8988T (cell line): ENCODE measurements around the gene PGLYRP1.

Experiments used
- DNase-seq: peaks from one replicate; pipeline ENCODE4 v3.0.0; 2011

PGLYRP1 gene

GRCh38 chr19:45999653-46000121 lies 23.2 kb downstream of the PGLYRP1 start:
- DNase-seq = no peak

GRCh38 chr19:45998834-45999233 lies 24.0 kb downstream of the PGLYRP1 start:
- DNase-seq = no peak

- no peak for DNase-seq
These were observed 25.9 kb downstream of the PGLYRP1 start for GRCh38 chr19:45996933-45997332.

DNA sequence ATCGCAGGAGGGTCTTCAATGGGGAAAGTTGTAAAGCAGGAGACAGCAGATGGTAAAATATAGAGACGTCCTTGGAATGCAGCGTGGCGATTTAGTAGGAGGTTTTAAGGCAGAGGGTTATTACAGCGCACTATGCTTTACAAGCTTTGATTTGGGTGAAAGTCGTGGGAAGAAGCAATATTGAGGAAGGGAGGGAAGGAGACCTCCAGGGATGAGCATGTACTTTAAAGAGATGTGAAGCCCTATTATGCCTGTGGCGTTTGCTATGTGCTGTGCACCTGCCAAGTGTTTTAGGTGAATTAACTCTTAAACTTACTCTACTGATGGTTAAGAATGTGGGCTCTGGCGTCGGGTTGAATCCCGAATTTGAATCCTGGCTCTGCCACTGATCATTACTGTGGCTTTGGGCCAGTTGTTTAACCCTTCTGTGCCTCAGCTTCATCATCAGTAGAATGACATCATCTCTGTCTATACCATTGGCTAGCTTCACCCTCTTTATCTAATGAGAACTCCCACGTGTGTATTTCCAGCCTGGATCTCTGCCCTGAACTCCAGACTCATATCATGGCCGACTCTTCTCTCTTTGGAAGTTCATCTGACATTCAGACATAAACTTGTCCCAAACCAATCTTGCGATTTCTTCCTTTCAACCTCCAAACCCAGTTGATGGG lies 27.0 kb downstream of the PGLYRP1 start:
- DNase-seq = no peak

DNA sequence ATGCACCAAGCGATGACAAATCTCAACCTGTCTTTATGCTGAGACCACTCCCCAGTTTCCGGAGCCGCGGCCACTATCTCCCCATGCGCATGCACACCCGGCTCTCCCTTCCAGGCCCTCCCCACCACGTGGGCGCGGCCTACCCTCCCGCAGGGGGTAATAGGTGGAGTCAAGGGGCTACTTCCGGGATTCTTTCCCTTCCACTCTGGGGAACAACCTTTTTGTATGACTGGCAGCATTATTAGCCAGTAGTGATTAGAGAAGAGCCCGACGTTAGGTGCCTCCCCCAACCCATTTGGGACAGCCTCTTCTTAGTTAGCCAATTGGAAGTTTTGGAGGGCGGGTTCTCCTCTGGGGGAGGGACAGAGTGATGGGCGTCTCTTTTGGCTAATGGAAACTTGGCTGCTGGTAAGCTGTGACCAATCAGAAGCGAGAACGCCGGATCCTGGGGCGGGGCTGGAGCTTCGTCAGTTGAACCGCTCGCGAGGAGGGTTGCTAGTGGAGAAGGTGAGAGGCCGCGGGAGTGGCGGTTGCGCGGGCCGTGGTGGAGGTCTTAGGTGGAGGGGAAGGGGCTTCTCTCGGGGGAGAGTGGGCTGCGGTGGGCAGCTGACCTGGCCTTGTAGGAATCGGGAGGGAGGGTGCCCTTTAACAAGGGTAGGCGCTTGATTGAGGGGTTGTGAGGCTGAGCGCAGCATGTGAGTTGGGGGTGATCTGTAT lies 27.7 kb downstream of the PGLYRP1 start, which contains the start of gene CCDC61:
CCDC61 (plus strand) TSS at position 470 of the 717 bp plus-strand sequence. CDS start 7,552 bp downstream, outside the sequence.
- peak; percentile 82 for DNase-seq

GRCh38 chr19:45994456-45994997 lies 28.3 kb downstream of the PGLYRP1 start:
- no peak for DNase-seq

- DNase-seq = no peak
These were observed 32.6 kb downstream of the PGLYRP1 start for GRCh38 chr19:45990113-45990728.

DNA sequence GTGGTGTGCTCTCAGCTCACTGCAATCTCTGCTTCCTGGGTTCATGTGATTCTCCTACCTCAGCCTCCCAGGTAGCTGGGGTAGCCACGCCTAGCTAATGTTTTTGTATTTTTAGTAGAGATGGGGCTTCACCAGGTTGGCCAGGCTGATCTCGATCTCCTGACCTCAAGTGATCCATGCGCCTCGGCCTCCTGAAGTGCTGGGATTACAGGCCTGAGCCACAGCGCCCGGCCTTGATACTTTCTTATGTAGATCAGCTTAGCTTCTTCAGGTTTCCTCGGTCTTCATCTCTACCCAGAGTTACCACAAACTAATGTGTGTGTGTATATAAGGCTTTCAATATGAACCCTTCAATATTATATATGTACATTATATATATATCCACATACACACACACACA lies 37.5 kb downstream of the PGLYRP1 start:
- no peak for DNase-seq

GRCh38 chr19:45981350-45981749 lies 41.5 kb downstream of the PGLYRP1 start:
- DNase-seq = no peak

- DNase-seq = no peak
These were observed 44.7 kb downstream of the PGLYRP1 start for GRCh38 chr19:45978156-45978555.

GRCh38 chr19:45976178-45976577 lies 46.7 kb downstream of the PGLYRP1 start:
- no peak for DNase-seq

DNA sequence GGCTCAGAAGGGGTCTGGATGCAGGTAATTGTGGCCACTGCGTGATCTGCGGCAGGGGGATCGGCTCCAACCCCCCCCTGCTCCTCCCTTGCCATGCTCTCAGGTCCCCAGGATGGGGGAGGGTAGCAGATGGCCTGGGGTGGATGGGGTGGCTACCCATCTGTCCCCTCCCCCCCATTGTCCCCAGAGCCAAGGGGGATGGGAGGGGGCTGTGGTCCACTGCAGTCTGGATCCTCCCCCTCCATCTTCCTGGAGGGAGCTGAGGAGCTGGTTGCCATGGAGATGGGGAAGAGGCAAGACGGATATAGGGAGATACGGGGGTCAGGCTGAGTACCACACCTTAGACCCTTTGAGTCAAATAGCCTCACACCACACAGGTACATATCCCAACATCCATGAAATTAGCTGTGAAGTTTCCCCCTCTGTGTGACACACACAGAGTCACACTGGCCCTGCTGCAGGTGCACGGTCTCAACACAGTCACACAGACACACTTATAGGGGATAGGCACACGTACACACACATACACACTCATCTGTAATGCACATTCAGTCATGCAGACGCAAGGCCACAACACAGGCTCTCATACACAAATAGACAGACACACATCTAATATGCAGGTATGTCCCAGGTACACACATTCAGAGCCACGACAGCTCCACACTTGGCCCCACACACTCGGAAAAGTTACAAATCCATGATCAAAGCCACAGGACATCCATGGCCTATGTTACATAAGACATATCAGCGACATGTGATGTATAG lies 47.4 kb downstream of the PGLYRP1 start:
- DNase-seq = no peak

GRCh38 chr19:45973553-45974338 lies 49.1 kb downstream of the PGLYRP1 start, which contains the start of gene NOVA2:
NOVA2 (minus strand) TSS chr19:45973865; CDS start chr19:45973351, 514 bp downstream.
- no peak for DNase-seq

DNA sequence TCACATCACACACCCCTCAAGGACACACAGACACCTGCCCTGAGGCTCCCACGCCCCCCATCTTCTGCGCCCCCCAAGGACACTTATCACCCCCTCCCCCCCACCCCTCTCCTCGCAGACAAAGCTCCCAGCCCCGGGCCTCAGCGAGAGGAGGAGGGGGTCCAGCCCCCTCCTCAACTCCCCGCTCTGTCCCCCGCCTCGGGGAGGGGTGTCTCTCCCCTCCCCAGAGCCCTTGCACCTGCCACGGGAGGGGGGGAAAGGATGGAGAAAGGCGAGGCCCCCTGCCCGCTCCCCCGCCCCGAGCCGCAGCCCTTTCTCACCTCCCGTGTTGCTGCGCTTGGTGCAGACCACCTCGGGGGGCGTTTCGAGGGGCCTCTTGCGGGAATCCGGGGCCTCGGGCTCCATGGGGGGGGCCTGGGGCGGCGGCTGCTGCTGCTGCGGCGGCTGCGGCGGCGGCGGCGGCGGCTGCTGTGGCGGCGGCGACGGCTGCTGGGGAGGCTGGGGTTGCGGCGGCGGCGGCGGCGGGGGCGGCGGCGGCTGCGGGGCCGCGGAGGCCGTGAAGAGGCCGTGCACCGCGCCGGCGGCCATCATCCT lies 49.8 kb downstream of the PGLYRP1 start:
- no peak for DNase-seq

- no peak for DNase-seq
These were observed 50.5 kb downstream of the PGLYRP1 start for GRCh38 chr19:45972081-45972946.

DNA sequence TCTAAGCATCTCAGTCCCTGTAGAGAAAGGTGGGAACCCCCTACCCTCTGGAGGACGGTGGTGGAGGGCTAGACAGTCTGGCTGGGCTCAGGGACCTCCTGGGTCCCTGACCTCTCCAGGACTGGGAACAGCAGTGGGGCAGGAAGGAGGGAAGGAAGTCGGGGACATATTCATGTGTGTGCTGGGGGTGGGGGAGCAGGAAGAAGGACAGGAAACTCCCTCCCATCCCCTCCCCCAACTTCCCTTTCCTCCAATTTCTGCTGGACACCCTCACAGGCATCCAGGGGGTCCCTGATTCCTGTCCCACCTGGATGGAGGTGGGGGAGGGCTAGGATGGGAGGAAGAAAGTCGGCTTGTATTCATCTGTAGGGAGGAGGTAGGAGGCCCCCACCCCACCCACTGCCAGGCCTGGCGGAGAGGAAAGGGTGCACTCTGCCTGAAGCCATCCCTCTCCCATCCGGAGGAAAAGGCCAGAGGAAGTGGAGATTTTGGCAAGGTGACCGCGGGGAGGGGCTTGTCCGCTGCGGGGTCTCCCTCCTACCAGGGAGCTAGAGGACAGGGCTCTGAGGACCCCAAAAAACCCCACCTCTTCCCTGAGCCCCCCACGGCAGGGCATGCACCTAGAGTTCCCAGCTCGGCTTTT lies 51.5 kb downstream of the PGLYRP1 start:
- no peak for DNase-seq

DNA sequence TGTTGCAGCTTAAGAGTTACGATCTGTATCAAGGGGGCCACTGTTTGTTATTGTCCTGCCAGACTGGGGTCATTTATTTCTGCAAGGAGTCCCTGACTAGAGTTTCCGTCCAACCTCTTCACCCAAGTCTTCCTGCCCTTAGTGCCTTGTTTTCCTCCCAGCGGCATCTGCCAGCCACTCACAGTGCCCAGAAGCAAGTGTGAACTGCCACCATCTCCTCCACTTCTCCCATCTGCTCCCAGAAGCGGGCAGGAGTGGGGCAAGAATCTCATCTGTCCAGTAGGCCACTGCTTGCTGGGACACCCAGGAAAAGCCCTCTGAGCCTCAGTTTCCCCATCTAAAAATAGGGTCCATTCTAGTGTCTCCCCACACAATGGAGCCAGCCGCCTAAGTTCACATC lies 53.2 kb downstream of the PGLYRP1 start:
- DNase-seq = no peak
